Measurements from ENCODE around the gene CNNM2. TPM values are rescaled to one million over a fixed set of nuclear protein-coding genes. Genes with fewer than 3 reads are reported as not detected.
A peak's percentile ranks its signal among the peaks of the same experiment; 100 is the strongest.

CNNM2 gene
- total RNA-seq, 1 experiment from 2014 or later: 23.1 TPM

GRCh38 chr10:103082683-103083082, 164.6 kb downstream of the CNNM2 start:
- Histone ChIP-seq H2AFZ (ENCODE audit: low read depth, low read length, poor library complexity, severe bottlenecking) (no peak overlapping the region), H3K4me2 (ENCODE audit: low read length) (no peak overlapping the region), H3K4me3 (replicated peaks in 1 of 2; ENCODE audit: low read depth in 1 of 2, low read length in 2 of 2) (no peak overlapping the region), H3K27me3 (ENCODE audit: insufficient read depth, low read length) (no peaks in the 10 kb centered on the region), H3K79me2 (ENCODE audit: insufficient read depth, low read length) (no peaks in the 10 kb centered on the region), H3K36me3 (ENCODE audit: control insufficient read depth in 1 of 2, insufficient read depth in 2 of 2, low read length in 2 of 2) (peaks cover 14 to 16% of the 10 kb centered on the region in 2 experiments; a peak in 3 of 4 replicates), H3K9me2 (ENCODE audit: insufficient read depth) (no peaks in the 10 kb centered on the region), H3K9me3 (ENCODE audit: control insufficient read depth in 1 of 2, insufficient read depth in 1 of 2, low read depth in 1 of 2, low read length in 2 of 2) (no peaks in the 10 kb centered on the region), H3K27ac (ENCODE audit: low read depth, low read length) (no peak overlapping the region), H3K9ac (ENCODE audit: low read length) (no peak overlapping the region), H4K20me1 (ENCODE audit: insufficient read depth) (no peaks in the 10 kb centered on the region), H3K4me1 (ENCODE audit: control insufficient read depth in 1 of 2, insufficient read depth in 2 of 2, low read length in 2 of 2) (peaks cover 0 to 5% of the 10 kb centered on the region in 2 experiments; a peak in 1 of 4 replicates)
- RAD21 ChIA-PET (ENCODE audit: low non-redundant PET in 1 of 2, low total read pairs in 2 of 2, uncharacterized antibody in 2 of 2, unreplicated experiment in 2 of 2): no interaction called here
- intact Hi-C loops (cut with micrococcal nuclease): loop anchor here (5.0 kb wide), 1 partner anchor 160 kb away; no protein-coding TSS in a partner anchor
- DNase-seq (ENCODE audit: low read depth, low spot score) (no peak), ATAC-seq (no peak)
- CTCF ChIA-PET: no interaction called here
- BruUV-seq (replicated peaks): no TSS peak
- no peak for TF ChIP-seq REST (IDR thresholded peaks at IDR 0.05; ENCODE audit: low read depth)
- no peak for TF ChIP-seq MAX (IDR thresholded peaks at IDR 0.05)
- TF ChIP-seq, protein P1, sequence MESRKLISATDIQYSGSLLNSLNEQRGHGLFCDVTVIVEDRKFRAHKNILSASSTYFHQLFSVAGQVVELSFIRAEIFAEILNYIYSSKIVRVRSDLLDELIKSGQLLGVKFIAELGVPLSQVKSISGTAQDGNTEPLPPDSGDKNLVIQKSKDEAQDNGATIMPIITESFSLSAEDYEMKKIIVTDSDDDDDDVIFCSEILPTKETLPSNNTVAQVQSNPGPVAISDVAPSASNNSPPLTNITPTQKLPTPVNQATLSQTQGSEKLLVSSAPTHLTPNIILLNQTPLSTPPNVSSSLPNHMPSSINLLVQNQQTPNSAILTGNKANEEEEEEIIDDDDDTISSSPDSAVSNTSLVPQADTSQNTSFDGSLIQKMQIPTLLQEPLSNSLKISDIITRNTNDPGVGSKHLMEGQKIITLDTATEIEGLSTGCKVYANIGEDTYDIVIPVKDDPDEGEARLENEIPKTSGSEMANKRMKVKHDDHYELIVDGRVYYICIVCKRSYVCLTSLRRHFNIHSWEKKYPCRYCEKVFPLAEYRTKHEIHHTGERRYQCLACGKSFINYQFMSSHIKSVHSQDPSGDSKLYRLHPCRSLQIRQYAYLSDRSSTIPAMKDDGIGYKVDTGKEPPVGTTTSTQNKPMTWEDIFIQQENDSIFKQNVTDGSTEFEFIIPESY (IDR thresholded peaks at IDR 0.05; ENCODE audit: extremely low read depth, insufficient replicate concordance, low read length): no peak
- TF ChIP-seq SIN3A (IDR thresholded peaks at IDR 0.05; ENCODE audit: low read depth): no peak
- TF ChIP-seq EZH2phosphoT487 (IDR thresholded peaks at IDR 0.05; ENCODE audit: borderline replicate concordance): no peak
- TF ChIP-seq CEBPB (IDR thresholded peaks at IDR 0.05; ENCODE audit: low read depth): peak; percentile 45; the same call in 1 of the 2 replicates
- POLR2A ChIA-PET: interaction anchor here (0.8 kb wide), 1 partner anchor 313 kb away, joined by 3 read pairs; the partner anchor contains the start of genes ATP5MK and PDCD11
